GM19035 (cell line): Measurements from ENCODE around the gene MRPL14.

Source experiments
- ATAC-seq: cut with Tn5 transposase; IDR thresholded peaks from one replicate; pipeline ENCODE4 v1.9.1; 2021; ENCODE audit not compliant: unreplicated experiment

Gene MRPL14

GRCh38 chr6:44067173-44068139, 59.8 kb downstream of the MRPL14 start:
- no peak for ATAC-seq

- ATAC-seq, result no peak
Observed at GRCh38 chr6:44066394-44067172, 60.7 kb downstream of the MRPL14 start.

- ATAC-seq, result no peak
Observed at GRCh38 chr6:44065443-44066140, 61.7 kb downstream of the MRPL14 start.

GRCh38 chr6:44064948-44065272, 62.3 kb downstream of the MRPL14 start:
- ATAC-seq, result no peak

- no peak for ATAC-seq
Observed at GRCh38 chr6:44064089-44064947, 62.9 kb downstream of the MRPL14 start.

GRCh38 chr6:44063561-44064059, 63.6 kb downstream of the MRPL14 start:
- no peak for ATAC-seq
